COLO668 (cell line): Measurements from ENCODE around the gene DAPK3.
"Not testable (repeated sequence)": the region's sequence is repeated elsewhere in the genome, so short reads cannot be mapped to it uniquely, and the experiment has no call there.

Experiments used
- DNase-seq: peaks from one replicate; lab custom pipeline; 2025; ENCODE audit not compliant: unreplicated experiment; lab: John Stamatoyannopoulos, UW

The DAPK3 gene

GRCh38 chr19:4005436-4005835 lies 34.5 kb upstream of the DAPK3 start:
- DNase-seq: not testable (repeated sequence)

GRCh38 chr19:4000798-4001197 lies 29.9 kb upstream of the DAPK3 start:
- DNase-seq: not testable (repeated sequence)

GRCh38 chr19:3998667-3999412 lies 27.9 kb upstream of the DAPK3 start:
- not testable (repeated sequence) for DNase-seq

- DNase-seq: no peak
Observed at GRCh38 chr19:3995607-3996006, 24.7 kb upstream of the DAPK3 start.

- DNase-seq: no peak
Observed at GRCh38 chr19:3990815-3991117, 19.9 kb upstream of the DAPK3 start.

GRCh38 chr19:3987619-3988371 lies 16.9 kb upstream of the DAPK3 start:
- peak; percentile 88 for DNase-seq

GRCh38 chr19:3986260-3987041 lies 15.6 kb upstream of the DAPK3 start:
- peak; percentile 80 for DNase-seq

- DNase-seq: no peak
Observed at GRCh38 chr19:3985643-3986259, 14.9 kb upstream of the DAPK3 start.

GRCh38 chr19:3984908-3985642 lies 14.2 kb upstream of the DAPK3 start, which contains the start of gene EEF2:
Gene EEF2, minus strand, starts transcription at chr19:3985463. Its CDS starts 83 bp downstream, at chr19:3985380.
- peak; percentile 93 for DNase-seq

GRCh38 chr19:3984584-3984907 lies 13.6 kb upstream of the DAPK3 start:
- no peak for DNase-seq

- DNase-seq: peak; percentile 71
Observed at GRCh38 chr19:3983936-3984583, 13.2 kb upstream of the DAPK3 start.

GRCh38 chr19:3983542-3983914 lies 12.6 kb upstream of the DAPK3 start:
- no peak for DNase-seq

GRCh38 chr19:3982701-3983541 lies 12.0 kb upstream of the DAPK3 start:
- peak; percentile 51 for DNase-seq

GRCh38 chr19:3981736-3982681 lies 11.1 kb upstream of the DAPK3 start:
- no peak for DNase-seq

GRCh38 chr19:3981373-3981735 lies 10.5 kb upstream of the DAPK3 start:
- no peak for DNase-seq

GRCh38 chr19:3980353-3981251 lies 9.7 kb upstream of the DAPK3 start:
- DNase-seq: no peak

- DNase-seq: no peak
Observed at GRCh38 chr19:3979674-3980352, 8.9 kb upstream of the DAPK3 start.
